ENCODE data around the gene UNC5C. TPM values are rescaled to one million over a fixed set of nuclear protein-coding genes. Genes with fewer than 3 reads are reported as not detected.

The UNC5C gene
- total RNA-seq, 2 experiments from 2014 or later = not detected

DNA sequence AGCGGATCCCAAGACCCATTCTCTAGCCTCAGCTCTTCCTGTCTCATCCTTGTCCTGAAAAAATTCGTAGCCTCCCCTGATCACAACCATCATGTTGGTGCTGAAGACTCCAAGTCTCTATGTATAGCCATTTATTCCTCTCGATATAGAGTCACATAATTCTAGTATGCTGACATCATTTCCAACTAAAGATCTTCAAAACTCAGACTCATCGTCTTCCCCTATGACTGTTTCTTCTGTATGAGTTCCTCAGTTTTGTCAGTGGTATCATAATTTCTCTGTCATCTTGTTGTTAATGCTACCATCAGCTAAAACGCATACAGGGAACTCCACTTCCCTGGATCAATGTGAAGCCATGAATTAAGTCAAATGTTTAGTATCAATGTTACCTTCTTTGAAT is 41.2 kb downstream of the UNC5C start:
- H3K27ac ChIP-seq (ENCODE audit: low read depth in 1 of 2, low read length in 2 of 2) = no peak overlapping the region
- H3K9me3 ChIP-seq (ENCODE audit: control insufficient read depth in 1 of 2, insufficient read depth in 1 of 2, low read length in 2 of 2) = no peaks in the 10 kb centered on the region
- no peaks in the 10 kb centered on the region for H3K4me1 Mint-ChIP-seq (ENCODE audit: low read depth)
- no peaks in the 10 kb centered on the region for H3K36me3 Mint-ChIP-seq (ENCODE audit: low read depth)
- no peak overlapping the region for H3K27ac Mint-ChIP-seq
- ATAC-seq (ENCODE audit: poor library complexity) (no peak), DNase-seq (no peak)
- no peak overlapping the region for H3K4me3 ChIP-seq (ENCODE audit: low read length)
- H3K36me3 ChIP-seq (ENCODE audit: insufficient read depth, low read length) = no peaks in the 10 kb centered on the region
- POLR2A ChIA-PET = no interaction called here
- no peaks in the 10 kb centered on the region for H3K4me1 ChIP-seq (ENCODE audit: insufficient read depth, low read length)
- intact Hi-C loops (cut with DNase I, micrococcal nuclease) = no loop called here
- CTCF ChIA-PET = no interaction called here
- H3K9me3 Mint-ChIP-seq = no peaks in the 10 kb centered on the region
- TF ChIP-seq, protein P1, sequence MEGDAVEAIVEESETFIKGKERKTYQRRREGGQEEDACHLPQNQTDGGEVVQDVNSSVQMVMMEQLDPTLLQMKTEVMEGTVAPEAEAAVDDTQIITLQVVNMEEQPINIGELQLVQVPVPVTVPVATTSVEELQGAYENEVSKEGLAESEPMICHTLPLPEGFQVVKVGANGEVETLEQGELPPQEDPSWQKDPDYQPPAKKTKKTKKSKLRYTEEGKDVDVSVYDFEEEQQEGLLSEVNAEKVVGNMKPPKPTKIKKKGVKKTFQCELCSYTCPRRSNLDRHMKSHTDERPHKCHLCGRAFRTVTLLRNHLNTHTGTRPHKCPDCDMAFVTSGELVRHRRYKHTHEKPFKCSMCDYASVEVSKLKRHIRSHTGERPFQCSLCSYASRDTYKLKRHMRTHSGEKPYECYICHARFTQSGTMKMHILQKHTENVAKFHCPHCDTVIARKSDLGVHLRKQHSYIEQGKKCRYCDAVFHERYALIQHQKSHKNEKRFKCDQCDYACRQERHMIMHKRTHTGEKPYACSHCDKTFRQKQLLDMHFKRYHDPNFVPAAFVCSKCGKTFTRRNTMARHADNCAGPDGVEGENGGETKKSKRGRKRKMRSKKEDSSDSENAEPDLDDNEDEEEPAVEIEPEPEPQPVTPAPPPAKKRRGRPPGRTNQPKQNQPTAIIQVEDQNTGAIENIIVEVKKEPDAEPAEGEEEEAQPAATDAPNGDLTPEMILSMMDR (IDR thresholded peaks at IDR 0.05) = no peak
- H3K27me3 Mint-ChIP-seq = no peaks in the 10 kb centered on the region
- no peak overlapping the region for H3K4me3 Mint-ChIP-seq
- no peaks in the 10 kb centered on the region for H3K27me3 ChIP-seq (ENCODE audit: control insufficient read depth in 1 of 2, insufficient read depth in 2 of 2, low read length in 2 of 2)

DNA sequence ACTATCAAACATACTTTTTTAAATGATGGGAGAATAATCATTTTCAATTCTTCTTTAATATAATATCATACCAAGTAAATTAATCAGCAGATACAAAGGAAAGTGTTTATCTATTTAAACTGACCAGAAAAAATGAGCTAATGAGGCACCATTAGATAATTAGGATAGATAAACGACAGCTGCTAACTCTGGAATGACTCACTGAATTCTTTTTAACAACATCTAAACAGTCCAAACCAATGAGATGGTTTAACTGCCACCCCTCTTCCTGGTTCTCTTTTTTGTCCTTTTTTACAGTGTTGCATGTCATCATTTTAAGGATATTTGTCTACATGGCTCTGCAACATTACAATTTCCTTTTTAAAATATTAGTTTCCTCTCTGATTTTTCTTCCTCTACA is 41.6 kb downstream of the UNC5C start:
- no peak overlapping the region for H3K4me3 Mint-ChIP-seq
- TF ChIP-seq, protein P1 (IDR thresholded peaks at IDR 0.05) = no peak
- POLR2A ChIA-PET = no interaction called here

DNA sequence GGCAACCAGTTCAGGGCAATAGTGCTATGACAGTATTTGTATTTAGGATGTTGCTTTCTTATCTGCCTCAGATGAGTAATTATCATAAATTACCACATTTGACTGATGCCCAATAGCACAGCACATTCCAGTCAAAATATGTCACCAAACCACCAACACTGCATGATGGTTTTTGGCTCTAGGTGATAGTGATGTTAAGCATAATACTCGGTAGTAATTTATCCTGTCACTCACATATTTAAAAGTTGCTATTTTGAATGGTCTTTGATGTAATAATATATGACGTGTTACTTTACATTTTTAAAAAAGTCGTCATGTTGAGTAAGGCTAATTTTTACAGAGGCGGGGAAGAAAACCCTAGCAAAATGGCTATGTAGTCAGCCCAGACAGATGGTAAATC is 42.5 kb downstream of the UNC5C start:
- TF ChIP-seq, protein P1 (IDR thresholded peaks at IDR 0.05) = no peak
- Histone ChIP-seq H3K4me3 (ENCODE audit: low read length) (no peak overlapping the region), H3K9me3 (ENCODE audit: control insufficient read depth in 1 of 2, insufficient read depth in 1 of 2, low read length in 2 of 2) (no peaks in the 10 kb centered on the region), H3K27ac (ENCODE audit: low read depth in 1 of 2, low read length in 2 of 2) (no peak overlapping the region), H3K4me1 (ENCODE audit: insufficient read depth, low read length) (no peaks in the 10 kb centered on the region), H3K36me3 (ENCODE audit: insufficient read depth, low read length) (no peaks in the 10 kb centered on the region), H3K27me3 (ENCODE audit: control insufficient read depth in 1 of 2, insufficient read depth in 2 of 2, low read length in 2 of 2) (no peaks in the 10 kb centered on the region)
- H3K36me3 Mint-ChIP-seq (ENCODE audit: low read depth) = no peaks in the 10 kb centered on the region
- no peak overlapping the region for H3K4me3 Mint-ChIP-seq
- H3K27ac Mint-ChIP-seq = no peak overlapping the region
- ATAC-seq (ENCODE audit: poor library complexity) (no peak), DNase-seq (no peak)
- H3K27me3 Mint-ChIP-seq = no peaks in the 10 kb centered on the region
- no peaks in the 10 kb centered on the region for H3K9me3 Mint-ChIP-seq
- intact Hi-C loops (cut with DNase I, micrococcal nuclease) = no loop called here
- ChIA-PET POLR2A (no interaction called here), CTCF (no interaction called here)
- H3K4me1 Mint-ChIP-seq (ENCODE audit: low read depth) = no peaks in the 10 kb centered on the region

More for the DNA sequence above, 41.6 kb downstream of the UNC5C start:
- no peaks in the 10 kb centered on the region for H3K9me3 ChIP-seq (ENCODE audit: control insufficient read depth in 1 of 2, insufficient read depth in 1 of 2, low read length in 2 of 2)
- H3K4me1 Mint-ChIP-seq (ENCODE audit: low read depth) = no peaks in the 10 kb centered on the region
- H3K27me3 ChIP-seq (ENCODE audit: control insufficient read depth in 1 of 2, insufficient read depth in 2 of 2, low read length in 2 of 2) = no peaks in the 10 kb centered on the region
- H3K36me3 ChIP-seq (ENCODE audit: insufficient read depth, low read length) = no peaks in the 10 kb centered on the region
- H3K9me3 Mint-ChIP-seq = no peaks in the 10 kb centered on the region
- H3K27ac ChIP-seq (ENCODE audit: low read depth in 1 of 2, low read length in 2 of 2) = no peak overlapping the region
- no peak overlapping the region for H3K27ac Mint-ChIP-seq
- no peaks in the 10 kb centered on the region for H3K4me1 ChIP-seq (ENCODE audit: insufficient read depth, low read length)
- intact Hi-C loops (cut with DNase I, micrococcal nuclease) = no loop called here
- DNase-seq (no peak), ATAC-seq (ENCODE audit: poor library complexity) (no peak)
- no peak overlapping the region for H3K4me3 ChIP-seq (ENCODE audit: low read length)
- H3K36me3 Mint-ChIP-seq (ENCODE audit: low read depth) = no peaks in the 10 kb centered on the region
- CTCF ChIA-PET = no interaction called here
- no peaks in the 10 kb centered on the region for H3K27me3 Mint-ChIP-seq
